ENCODE data around the gene CCNI.

- TF ChIP-seq EZH2 (IDR thresholded peaks at IDR 0.05; ENCODE audit: insufficient read depth, poor library complexity, severe bottlenecking) (no peak), EZH2phosphoT487 (IDR thresholded peaks at IDR 0.05; ENCODE audit: insufficient read depth, low read depth) (no peak)
These were observed 47.5 kb downstream of the CCNI start for GRCh38 chr4:77028246-77028645.
